Measurements from ENCODE around the gene DSC3.

DSC3 gene

DNA sequence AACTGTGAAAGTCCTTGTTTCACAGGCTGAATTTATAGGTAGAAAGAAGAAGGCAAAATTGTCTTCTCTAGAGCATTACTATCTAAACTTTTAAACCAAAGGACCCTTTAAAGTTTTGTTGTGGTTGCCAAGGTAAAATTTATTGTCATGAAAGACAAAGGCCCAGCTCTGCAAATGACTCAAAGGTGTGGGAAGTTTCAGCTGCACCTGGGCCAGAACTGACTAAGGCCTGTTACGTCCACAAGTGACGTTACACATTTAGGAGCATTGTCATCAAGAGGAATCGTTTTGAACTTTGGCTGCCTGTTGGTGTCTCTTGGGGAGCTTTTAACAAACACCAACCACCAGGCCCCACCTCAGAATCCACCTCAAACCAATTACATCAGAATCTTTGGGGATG, 8.1 kb upstream of the DSC3 start:
- TF ChIP-seq TEAD4 (IDR thresholded peaks at IDR 0.05) = no peak
- no peak for TF ChIP-seq USF1 (IDR thresholded peaks at IDR 0.05)
- TF ChIP-seq CEBPB (IDR thresholded peaks at IDR 0.05) = no peak
- TF ChIP-seq YY1 (IDR thresholded peaks at IDR 0.05; ENCODE audit: low read depth) = no peak
- TF ChIP-seq FOXM1 (IDR thresholded peaks at IDR 0.05; ENCODE audit: borderline replicate concordance, low read depth) = no peak
- no peak for TF ChIP-seq ZBTB7A (IDR thresholded peaks at IDR 0.05; ENCODE audit: low read depth)
- TF ChIP-seq RAD21 (IDR thresholded peaks at IDR 0.05; ENCODE audit: low read depth) = no peak
- no peak for TF ChIP-seq TCF12 (IDR thresholded peaks at IDR 0.05; ENCODE audit: low read depth)
- TF ChIP-seq CREB1 (IDR thresholded peaks at IDR 0.05; ENCODE audit: low read depth) = no peak
- no peak for TF ChIP-seq NFIC (IDR thresholded peaks at IDR 0.05)
- TF ChIP-seq, protein P1, sequence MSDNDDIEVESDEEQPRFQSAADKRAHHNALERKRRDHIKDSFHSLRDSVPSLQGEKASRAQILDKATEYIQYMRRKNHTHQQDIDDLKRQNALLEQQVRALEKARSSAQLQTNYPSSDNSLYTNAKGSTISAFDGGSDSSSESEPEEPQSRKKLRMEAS (IDR thresholded peaks at IDR 0.05) = no peak
- TF ChIP-seq TAF1 (IDR thresholded peaks at IDR 0.05; ENCODE audit: low read depth) = no peak

DNA sequence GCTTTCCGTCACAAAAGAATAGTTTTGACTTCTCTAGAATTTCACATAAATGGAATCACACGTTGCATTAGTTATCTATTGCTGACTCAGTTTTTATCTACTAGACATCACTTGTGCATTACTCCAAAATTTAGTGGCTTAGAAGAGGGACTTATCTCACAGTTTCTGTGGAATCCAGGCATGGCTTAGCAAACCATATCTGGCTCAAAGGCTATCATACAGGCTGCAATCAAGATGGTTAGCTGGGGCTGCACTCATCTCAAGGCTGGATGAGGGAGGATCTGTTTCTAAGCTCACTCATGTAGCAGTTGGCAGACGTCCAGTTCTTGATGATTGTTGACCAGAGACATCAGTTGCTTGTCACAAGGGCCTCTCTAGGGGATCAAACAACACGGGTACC, 6.6 kb upstream of the DSC3 start:
- TF ChIP-seq FOXM1 (IDR thresholded peaks at IDR 0.05; ENCODE audit: borderline replicate concordance, low read depth) (no peak), ZBTB7A (IDR thresholded peaks at IDR 0.05; ENCODE audit: low read depth) (no peak), USF1 (IDR thresholded peaks at IDR 0.05) (no peak), REST (IDR thresholded peaks at IDR 0.05; ENCODE audit: low read depth) (no peak), TEAD4 (IDR thresholded peaks at IDR 0.05) (no peak)

DNA sequence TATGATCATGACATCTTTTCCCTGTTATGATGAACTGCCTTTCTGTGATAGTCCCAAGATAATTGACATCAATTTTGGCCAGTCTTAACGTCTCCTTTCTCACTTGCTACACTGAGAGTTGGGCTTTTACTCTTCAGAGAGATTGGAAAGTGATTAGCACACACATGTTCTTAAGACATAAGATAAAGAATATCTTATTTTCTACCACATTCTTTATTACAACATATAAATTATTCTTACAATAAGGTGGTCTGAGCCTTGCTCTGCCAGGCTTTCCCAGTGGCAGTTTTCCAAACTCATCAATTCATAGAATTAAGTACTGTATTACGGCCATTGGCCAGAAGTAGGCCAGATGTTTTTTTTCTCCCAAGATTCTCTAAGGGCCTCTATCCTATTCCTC, 5.7 kb upstream of the DSC3 start:
- TF ChIP-seq TAF1 (IDR thresholded peaks at IDR 0.05; ENCODE audit: low read depth) (no peak), NFIC (IDR thresholded peaks at IDR 0.05) (no peak), EGR1 (IDR thresholded peaks at IDR 0.05) (no peak), CEBPB (IDR thresholded peaks at IDR 0.05) (no peak), YY1 (IDR thresholded peaks at IDR 0.05; ENCODE audit: low read depth) (no peak), REST (IDR thresholded peaks at IDR 0.05; ENCODE audit: low read depth) (no peak), ZBTB7A (IDR thresholded peaks at IDR 0.05; ENCODE audit: low read depth) (no peak), TEAD4 (IDR thresholded peaks at IDR 0.05) (no peak), CREB1 (IDR thresholded peaks at IDR 0.05; ENCODE audit: low read depth) (no peak), TCF12 (IDR thresholded peaks at IDR 0.05; ENCODE audit: low read depth) (no peak), USF1 (IDR thresholded peaks at IDR 0.05) (no peak)
- TF ChIP-seq, protein P1 (IDR thresholded peaks at IDR 0.05) = no peak

GRCh38 chr18:31046916-31047315, 4.4 kb upstream of the DSC3 start:
- no peak for TF ChIP-seq TCF12 (IDR thresholded peaks at IDR 0.05; ENCODE audit: low read depth)
- TF ChIP-seq CREB1 (IDR thresholded peaks at IDR 0.05; ENCODE audit: low read depth) = no peak
- TF ChIP-seq NFIC (IDR thresholded peaks at IDR 0.05) = no peak

- TF ChIP-seq ZBTB7A (IDR thresholded peaks at IDR 0.05; ENCODE audit: low read depth) = no peak
These were observed 3.1 kb upstream of the DSC3 start for GRCh38 chr18:31045599-31045998.

DNA sequence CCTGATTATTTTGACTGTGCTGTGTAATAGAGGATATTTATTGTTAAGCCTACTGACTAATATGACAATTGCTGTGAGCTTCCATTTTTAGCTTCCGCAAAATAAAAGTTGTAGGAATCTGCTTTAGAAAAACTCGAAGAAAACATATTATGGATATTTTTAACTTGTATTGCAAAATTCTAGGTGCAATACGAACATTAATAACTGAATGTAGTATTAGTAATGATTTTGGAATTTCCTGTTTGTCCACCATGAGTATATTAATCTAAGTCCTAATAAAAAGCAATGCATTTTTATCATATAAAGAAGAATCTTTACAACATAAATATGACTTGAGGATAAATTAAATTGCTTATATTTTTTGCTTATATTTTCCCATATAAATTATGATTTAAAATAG, 2.4 kb upstream of the DSC3 start:
- no peak for TF ChIP-seq CREB1 (IDR thresholded peaks at IDR 0.05; ENCODE audit: low read depth)
- no peak for TF ChIP-seq EP300 (IDR thresholded peaks at IDR 0.05; ENCODE audit: borderline replicate concordance)
- no peak for TF ChIP-seq CEBPB (IDR thresholded peaks at IDR 0.05)
- no peak for TF ChIP-seq TCF12 (IDR thresholded peaks at IDR 0.05; ENCODE audit: low read depth)
- TF ChIP-seq, protein P1 (IDR thresholded peaks at IDR 0.05) = no peak
- TF ChIP-seq YY1 (IDR thresholded peaks at IDR 0.05; ENCODE audit: low read depth) = no peak
- no peak for TF ChIP-seq REST (IDR thresholded peaks at IDR 0.05; ENCODE audit: low read depth)
- no peak for TF ChIP-seq NFIC (IDR thresholded peaks at IDR 0.05)
- no peak for TF ChIP-seq USF1 (IDR thresholded peaks at IDR 0.05)
- no peak for TF ChIP-seq RAD21 (IDR thresholded peaks at IDR 0.05; ENCODE audit: low read depth)
- TF ChIP-seq FOXM1 (IDR thresholded peaks at IDR 0.05; ENCODE audit: borderline replicate concordance, low read depth) = no peak
- TF ChIP-seq EGR1 (IDR thresholded peaks at IDR 0.05) = no peak
- TF ChIP-seq ZBTB7A (IDR thresholded peaks at IDR 0.05; ENCODE audit: low read depth) = no peak
- TF ChIP-seq TAF1 (IDR thresholded peaks at IDR 0.05; ENCODE audit: low read depth) = no peak
- no peak for TF ChIP-seq TEAD4 (IDR thresholded peaks at IDR 0.05)
